K562 (cell line): ENCODE data around the gene APOBEC3F. TPM values are rescaled to one million over a fixed set of nuclear protein-coding genes. Genes with fewer than 3 reads are reported as not detected.

Source experiments
- BHLHE40 ChIP-seq: IDR thresholded peaks from 2 replicates; pipeline ENCODE4 v1.6.1; 2011; ENCODE audit warnings: low read length, improper control_type of control experiment
- LEF1 ChIP-seq: fragments of 450-650 bp; IDR thresholded peaks from 2 replicates; pipeline ENCODE4 v1.6.1; 2016; ENCODE audit warnings: mild to moderate bottlenecking
- MAFG ChIP-seq: fragments of 450-650 bp; conservative IDR thresholded peaks from 2 replicates; pipeline ENCODE4 v1.6.1; 2016; ENCODE audit warnings: missing genetic modification characterization, missing compliant biosample characterization
- MCM3 ChIP-seq: fragments of 450-650 bp; IDR thresholded peaks from 2 replicates; pipeline ENCODE4 v1.6.1; 2016
- MTA3 ChIP-seq: fragments of 450-650 bp; formaldehyde crosslinking; IDR thresholded peaks from 2 replicates; pipeline ENCODE4 v1.6.1; 2017; ENCODE audit warnings: mild to moderate bottlenecking, borderline replicate concordance
- NCOA1 ChIP-seq: fragments of 450-650 bp; IDR thresholded peaks from 2 replicates; pipeline ENCODE4 v1.6.1; 2016; ENCODE audit warnings: low read depth
- NR2C1 ChIP-seq, 2 experiments: fragments of 450-650 bp; IDR thresholded peaks; 2 replicates each; pipeline ENCODE4 v1.6.1; 2017; ENCODE audit warnings: mild to moderate bottlenecking in 2 of 2, antibody characterized with exemption in 1 of 2, inconsistent platforms in 1 of 2, missing compliant biosample characterization in 1 of 2, missing genetic modification characterization in 1 of 2
- PHB2 ChIP-seq: fragments of 450-650 bp; IDR thresholded peaks from 2 replicates; pipeline ENCODE4 v1.6.1; 2017; ENCODE audit warnings: low read depth
- RBM39 ChIP-seq: fragments of 200-400 bp; formaldehyde crosslinking; optimal IDR thresholded peaks from 2 replicates; pipeline ENCODE3; 2018; ENCODE audit warnings: low read depth, low read length
- TOE1 ChIP-seq, 2 experiments: fragments of 450-650 bp in 1 of 2; sonication (generic) in 1 of 2; formaldehyde crosslinking in 1 of 2; IDR thresholded peaks; 2 replicates each; pipeline versions ENCODE4 v1.7.1 to v1.8.0; 2016 to 2022; ENCODE audit warnings: borderline replicate concordance in 2 of 2, mild to moderate bottlenecking in 2 of 2, antibody characterized with exemption in 1 of 2, inconsistent platforms in 1 of 2, low read depth in 1 of 2, missing genetic modification reagents in 1 of 2, moderate library complexity in 1 of 2
- U2AF1 ChIP-seq: fragments of 200-400 bp; formaldehyde crosslinking; optimal IDR thresholded peaks from 2 replicates; pipeline ENCODE3; 2017; ENCODE audit warnings: mild to moderate bottlenecking, low read depth, low read length, moderate library complexity
- YY1 ChIP-seq, 3 experiments: IDR thresholded peaks; 2 replicates each; pipeline ENCODE4 v1.6.1; 2011; ENCODE audit warnings: low read length in 2 of 3, mild to moderate bottlenecking in 2 of 3, moderate library complexity in 2 of 3, borderline replicate concordance in 1 of 3, control low read depth in 1 of 3, low read depth in 1 of 3; ENCODE audit not compliant: insufficient read depth in 3 of 3, insufficient replicate concordance in 2 of 3, control insufficient read depth in 1 of 3, insufficient read length in 1 of 3; ENCODE audit errors: extremely low read depth in 1 of 3
- polyA plus RNA-seq, 8 experiments: library from polyadenylated mRNA; depleted of rRNA in 4 of 8; stranded (reverse) in 5 of 8; unstranded in 3 of 8; fragments of >200 nt; fragmentation: Nextera tagmentation in 2 of 8; fragmentation: Illumina TruSeq in 1 of 8; extraction: Ambion mirVana in 2 of 8; extraction: Trizol in 1 of 8; gene quantifications; 2 replicates each; pipeline versions ENCODE4 v1.2.1 to v1.2.3, GENCODE V29; 2011 to 2014; ENCODE audit warnings: inconsistent platforms in 1 of 8, missing spikeins in 1 of 8
- total RNA-seq, 7 experiments: library from RNA; depleted of rRNA in 6 of 7; stranded (reverse); fragments of >200 nt in 6 of 7; fragmentation: Illumina TruSeq in 2 of 7; extraction: Trizol in 2 of 7; gene quantifications; 2 replicates each; pipeline versions ENCODE4 v1.2.1 to v1.2.3, GENCODE V29; 2011 to 2021; ENCODE audit warnings: low replicate concordance in 1 of 7
- TF ChIP-seq, protein P1 (sequence below): fragments of 200-800 bp; sonication (Bioruptor generic); IDR thresholded peaks from 2 replicates; pipeline ENCODE4 v1.6.1; 2017; ENCODE audit warnings: missing genetic modification characterization, missing compliant biosample characterization
- TF ChIP-seq, protein P2 (sequence below): sonication (generic); formaldehyde crosslinking; IDR thresholded peaks from 2 replicates; pipeline ENCODE4 v1.9.0; 2022; ENCODE audit warnings: mild to moderate bottlenecking, missing genetic modification reagents
- TF ChIP-seq, protein P3 (sequence below): fragments of 250-450 bp; sonication (Bioruptor Pico); IDR thresholded peaks from 2 replicates; pipeline ENCODE4 v1.5.0; 2021; ENCODE audit warnings: mild to moderate bottlenecking, borderline replicate concordance
- TF ChIP-seq, protein P4 (sequence below): fragments of 450-650 bp; formaldehyde crosslinking; IDR thresholded peaks from 2 replicates; pipeline ENCODE4 v1.4.0; 2020; ENCODE audit warnings: mild to moderate bottlenecking, mixed read lengths
- TF ChIP-seq, protein P5 (sequence below), 2 experiments: fragments of 450-650 bp; IDR thresholded peaks; 2 replicates each; pipeline ENCODE4 v1.6.1; 2016

APOBEC3F gene
- total and polyA plus RNA-seq, 9 of the 15 experiments (the other 6 are each of a cell fraction or from before 2014, with no cell fraction given): 1.1 to 3.3 (median 1.9) TPM

DNA sequence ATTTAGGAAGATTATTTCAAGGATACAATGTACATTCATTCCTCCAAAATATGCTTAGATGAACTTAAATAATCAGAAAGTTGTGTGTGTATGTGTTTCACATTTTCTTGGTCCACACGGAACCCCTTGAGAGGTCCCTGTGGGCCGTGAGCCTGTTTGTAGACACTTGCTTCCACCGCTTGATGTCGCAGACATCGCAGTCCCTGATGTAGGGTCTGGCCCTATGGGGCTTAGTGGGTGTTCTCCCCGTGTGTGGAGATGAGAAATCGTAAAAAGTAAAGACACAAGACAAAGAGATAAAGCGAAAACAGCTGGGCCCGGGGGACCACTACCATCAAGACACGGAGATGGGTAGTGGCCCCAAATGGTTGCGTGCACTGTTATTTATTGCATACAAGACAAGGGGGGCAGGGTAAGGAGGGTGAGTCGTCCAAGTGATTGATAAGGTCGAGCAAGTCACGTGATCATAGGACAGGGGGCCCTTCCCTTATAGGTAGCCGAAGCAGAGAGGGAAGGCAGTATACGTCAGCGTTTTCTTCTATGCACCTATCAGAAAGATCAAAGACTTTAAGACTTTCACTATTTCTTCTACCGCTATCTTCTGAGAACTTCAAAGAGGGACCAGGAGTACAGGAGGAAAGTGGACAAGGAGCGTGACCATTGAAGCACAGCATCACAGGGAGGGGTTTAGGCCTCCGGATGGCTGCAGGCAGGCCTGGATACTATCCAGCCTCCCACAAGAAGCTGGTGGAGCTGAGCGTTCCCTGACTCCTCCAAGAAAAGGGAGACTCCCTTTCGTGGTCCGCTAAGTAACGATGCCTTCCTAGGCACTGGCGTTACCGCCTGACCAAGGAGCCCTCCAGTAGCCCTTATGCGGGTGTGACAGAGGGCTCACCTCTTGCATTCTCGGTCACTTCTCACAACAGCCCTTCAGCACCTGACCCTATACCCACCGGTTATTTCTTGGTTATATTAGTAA lies 27.8 kb upstream of the APOBEC3F start (continued):
- TF ChIP-seq YY1 (IDR thresholded peaks at IDR 0.05; ENCODE audit: borderline replicate concordance in 1 of 3, control insufficient read depth in 1 of 3, extremely low read depth in 1 of 3, insufficient read depth in 3 of 3, insufficient read length in 1 of 3, insufficient replicate concordance in 2 of 3, low read depth in 1 of 3, low read length in 2 of 3): no peak
- TF ChIP-seq LEF1: peak; percentile 61
- TF ChIP-seq TOE1 (IDR thresholded peaks at IDR 0.05; ENCODE audit: borderline replicate concordance): peak; percentile 98
- no peak for TF ChIP-seq TOE1 (CRISPR knock-in tag; IDR thresholded peaks at IDR 0.05; ENCODE audit: borderline replicate concordance, low read depth)
- no peak for TF ChIP-seq MCM3
- TF ChIP-seq, protein P1, sequence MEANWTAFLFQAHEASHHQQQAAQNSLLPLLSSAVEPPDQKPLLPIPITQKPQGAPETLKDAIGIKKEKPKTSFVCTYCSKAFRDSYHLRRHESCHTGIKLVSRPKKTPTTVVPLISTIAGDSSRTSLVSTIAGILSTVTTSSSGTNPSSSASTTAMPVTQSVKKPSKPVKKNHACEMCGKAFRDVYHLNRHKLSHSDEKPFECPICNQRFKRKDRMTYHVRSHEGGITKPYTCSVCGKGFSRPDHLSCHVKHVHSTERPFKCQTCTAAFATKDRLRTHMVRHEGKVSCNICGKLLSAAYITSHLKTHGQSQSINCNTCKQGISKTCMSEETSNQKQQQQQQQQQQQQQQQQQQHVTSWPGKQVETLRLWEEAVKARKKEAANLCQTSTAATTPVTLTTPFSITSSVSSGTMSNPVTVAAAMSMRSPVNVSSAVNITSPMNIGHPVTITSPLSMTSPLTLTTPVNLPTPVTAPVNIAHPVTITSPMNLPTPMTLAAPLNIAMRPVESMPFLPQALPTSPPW (CRISPR knock-in tag): peak; percentile 77
- no peak for TF ChIP-seq PHB2
- TF ChIP-seq, protein P2, sequence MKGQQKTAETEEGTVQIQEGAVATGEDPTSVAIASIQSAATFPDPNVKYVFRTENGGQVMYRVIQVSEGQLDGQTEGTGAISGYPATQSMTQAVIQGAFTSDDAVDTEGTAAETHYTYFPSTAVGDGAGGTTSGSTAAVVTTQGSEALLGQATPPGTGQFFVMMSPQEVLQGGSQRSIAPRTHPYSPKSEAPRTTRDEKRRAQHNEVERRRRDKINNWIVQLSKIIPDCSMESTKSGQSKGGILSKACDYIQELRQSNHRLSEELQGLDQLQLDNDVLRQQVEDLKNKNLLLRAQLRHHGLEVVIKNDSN: peak; percentile 87
- TF ChIP-seq MAFG (tag): 0 out of 2 replicates have a peak, but pooled peaks have one; percentile 14
- peak; percentile 66; the same call in 1 of the 2 replicates for TF ChIP-seq BHLHE40
- no peak for TF ChIP-seq NCOA1
- 0 out of 2 replicates have a peak, but pooled peaks have one; percentile 15 for TF ChIP-seq NR2C1 (IDR thresholded peaks at IDR 0.05)
- TF ChIP-seq NR2C1 (tag; IDR thresholded peaks at IDR 0.05): no peak; the same call in 1 of the 2 replicates
- TF ChIP-seq, protein P3, sequence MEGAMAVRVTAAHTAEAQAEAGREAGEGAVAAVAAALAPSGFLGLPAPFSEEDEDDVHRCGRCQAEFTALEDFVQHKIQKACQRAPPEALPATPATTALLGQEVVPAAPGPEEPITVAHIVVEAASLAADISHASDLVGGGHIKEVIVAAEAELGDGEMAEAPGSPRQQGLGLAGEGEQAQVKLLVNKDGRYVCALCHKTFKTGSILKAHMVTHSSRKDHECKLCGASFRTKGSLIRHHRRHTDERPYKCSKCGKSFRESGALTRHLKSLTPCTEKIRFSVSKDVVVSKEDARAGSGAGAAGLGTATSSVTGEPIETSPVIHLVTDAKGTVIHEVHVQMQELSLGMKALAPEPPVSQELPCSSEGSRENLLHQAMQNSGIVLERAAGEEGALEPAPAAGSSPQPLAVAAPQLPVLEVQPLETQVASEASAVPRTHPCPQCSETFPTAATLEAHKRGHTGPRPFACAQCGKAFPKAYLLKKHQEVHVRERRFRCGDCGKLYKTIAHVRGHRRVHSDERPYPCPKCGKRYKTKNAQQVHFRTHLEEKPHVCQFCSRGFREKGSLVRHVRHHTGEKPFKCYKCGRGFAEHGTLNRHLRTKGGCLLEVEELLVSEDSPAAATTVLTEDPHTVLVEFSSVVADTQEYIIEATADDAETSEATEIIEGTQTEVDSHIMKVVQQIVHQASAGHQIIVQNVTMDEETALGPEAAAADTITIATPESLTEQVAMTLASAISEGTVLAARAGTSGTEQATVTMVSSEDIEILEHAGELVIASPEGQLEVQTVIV (CRISPR knock-in tag): no peak
- no peak for TF ChIP-seq RBM39
- TF ChIP-seq U2AF1: no peak
- TF ChIP-seq, protein P4, sequence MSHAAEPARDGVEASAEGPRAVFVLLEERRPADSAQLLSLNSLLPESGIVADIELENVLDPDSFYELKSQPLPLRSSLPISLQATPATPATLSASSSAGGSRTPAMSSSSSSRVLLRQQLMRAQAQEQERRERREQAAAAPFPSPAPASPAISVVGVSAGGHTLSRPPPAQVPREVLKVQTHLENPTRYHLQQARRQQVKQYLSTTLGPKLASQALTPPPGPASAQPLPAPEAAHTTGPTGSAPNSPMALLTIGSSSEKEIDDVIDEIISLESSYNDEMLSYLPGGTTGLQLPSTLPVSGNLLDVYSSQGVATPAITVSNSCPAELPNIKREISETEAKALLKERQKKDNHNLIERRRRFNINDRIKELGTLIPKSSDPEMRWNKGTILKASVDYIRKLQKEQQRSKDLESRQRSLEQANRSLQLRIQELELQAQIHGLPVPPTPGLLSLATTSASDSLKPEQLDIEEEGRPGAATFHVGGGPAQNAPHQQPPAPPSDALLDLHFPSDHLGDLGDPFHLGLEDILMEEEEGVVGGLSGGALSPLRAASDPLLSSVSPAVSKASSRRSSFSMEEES (CRISPR knock-in tag): peak; percentile 98
- no peak for TF ChIP-seq MTA3
- TF ChIP-seq, protein P5, sequence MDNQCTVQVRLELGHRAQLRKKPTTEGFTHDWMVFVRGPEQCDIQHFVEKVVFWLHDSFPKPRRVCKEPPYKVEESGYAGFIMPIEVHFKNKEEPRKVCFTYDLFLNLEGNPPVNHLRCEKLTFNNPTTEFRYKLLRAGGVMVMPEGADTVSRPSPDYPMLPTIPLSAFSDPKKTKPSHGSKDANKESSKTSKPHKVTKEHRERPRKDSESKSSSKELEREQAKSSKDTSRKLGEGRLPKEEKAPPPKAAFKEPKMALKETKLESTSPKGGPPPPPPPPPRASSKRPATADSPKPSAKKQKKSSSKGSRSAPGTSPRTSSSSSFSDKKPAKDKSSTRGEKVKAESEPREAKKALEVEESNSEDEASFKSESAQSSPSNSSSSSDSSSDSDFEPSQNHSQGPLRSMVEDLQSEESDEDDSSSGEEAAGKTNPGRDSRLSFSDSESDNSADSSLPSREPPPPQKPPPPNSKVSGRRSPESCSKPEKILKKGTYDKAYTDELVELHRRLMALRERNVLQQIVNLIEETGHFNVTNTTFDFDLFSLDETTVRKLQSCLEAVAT (IDR thresholded peaks at IDR 0.05): no peak
